Measurements from ENCODE around the gene UCKL1.
A peak's percentile ranks its signal among the peaks of the same experiment; 100 is the strongest.
"Not testable (repeated sequence)": the region's sequence is repeated elsewhere in the genome, so short reads cannot be mapped to it uniquely, and the experiment has no call there.

The UCKL1 gene

GRCh38 chr20:63962426-63963347 lies 6.5 kb upstream of the UCKL1 start:
- peak in 3 of 10 donors; percentile 27 to 72 (median 66) for DNase-seq
- intact Hi-C loops (cut with DNase I), result no loop called here

GRCh38 chr20:63961664-63962425 lies 5.6 kb upstream of the UCKL1 start:
- intact Hi-C loops (cut with DNase I), result no loop called here
- DNase-seq, result peak in 1 of 10 donors; percentile 44

- intact Hi-C loops (cut with DNase I), result not testable (repeated sequence)
- DNase-seq, result peak in 1 of 10 donors; percentile 47
Observed at GRCh38 chr20:63960654-63961621, 4.7 kb upstream of the UCKL1 start.

- intact Hi-C loops (cut with DNase I), result loop anchor here (5.0 kb wide), 1 partner anchor 332 kb away; the partner anchor contains the start of gene GMEB2
- no peak for DNase-seq
Observed at GRCh38 chr20:63959699-63960075, 3.5 kb upstream of the UCKL1 start.

- intact Hi-C loops (cut with DNase I), result loop anchor here (5.0 kb wide), 1 partner anchor 332 kb away; the partner anchor contains the start of gene GMEB2
- no peak for DNase-seq
Observed at GRCh38 chr20:63958964-63959698, 2.9 kb upstream of the UCKL1 start.

- intact Hi-C loops (cut with DNase I), result loop anchor here (5.0 kb wide), 1 partner anchor 331 kb away; the partner anchor contains the start of gene GMEB2
- no peak for DNase-seq
Observed at GRCh38 chr20:63958471-63958870, 2.3 kb upstream of the UCKL1 start.

- DNase-seq, result no peak
- intact Hi-C loops (cut with DNase I), result loop anchor here (2.0 to 5.0 kb wide), 3 partner anchors 63 to 331 kb away; partner anchors contain the start of genes ARFRP1, DNAJC5 and GMEB2
Observed at GRCh38 chr20:63957690-63958441, 1.6 kb upstream of the UCKL1 start.

- intact Hi-C loops (cut with DNase I), result loop anchor here (2.0 to 5.0 kb wide), 3 partner anchors 62 to 330 kb away; partner anchors contain the start of genes ARFRP1, DNAJC5 and GMEB2
- peak in 8 of 10 donors; percentile 41 to 96 (median 67) for DNase-seq
Observed at GRCh38 chr20:63957004-63957689, 931 bp upstream of the UCKL1 start.

GRCh38 chr20:63956664-63957003 lies 418 bp upstream of the UCKL1 start:
- intact Hi-C loops (cut with DNase I), result loop anchor here (1.0 to 5.0 kb wide), 5 partner anchors 25 to 329 kb away; partner anchors contain the start of genes ARFRP1, DNAJC5, GMEB2 and PRPF6
- no peak for DNase-seq

- DNase-seq, result peak in 5 of 10 donors; percentile 39 to 92 (median 54)
- intact Hi-C loops (cut with DNase I), result loop anchor here (1.0 to 5.0 kb wide), 2 partner anchors 46 to 328 kb away; partner anchors contain the start of gene GMEB2
Observed at GRCh38 chr20:63955281-63955826, 862 bp downstream of the UCKL1 start.

- DNase-seq, result no peak
- intact Hi-C loops (cut with DNase I), result no loop called here
Observed at GRCh38 chr20:63953764-63954429, 2.3 kb downstream of the UCKL1 start.

GRCh38 chr20:63952769-63953168 lies 3.4 kb downstream of the UCKL1 start:
- intact Hi-C loops (cut with DNase I), result no loop called here
- no peak for DNase-seq

- intact Hi-C loops (cut with DNase I), result no loop called here
- no peak for DNase-seq
Observed at GRCh38 chr20:63952210-63952535, 4.0 kb downstream of the UCKL1 start.

- intact Hi-C loops (cut with DNase I), result no loop called here
- DNase-seq, result no peak
Observed at GRCh38 chr20:63951398-63952209, 4.6 kb downstream of the UCKL1 start.

GRCh38 chr20:63950701-63951397 lies 5.4 kb downstream of the UCKL1 start:
- intact Hi-C loops (cut with DNase I), result no loop called here
- DNase-seq, result no peak
